Anterior cingulate cortex (tissue), 58 donors: ENCODE measurements around the gene MRPS18B.
A peak's percentile ranks its signal among the peaks of the same experiment; 100 is the strongest.

Experiments
- DNase-seq, 58 donors: peaks; one replicate each; lab custom pipeline; 2025; lab: John Stamatoyannopoulos, UW

MRPS18B gene

DNA sequence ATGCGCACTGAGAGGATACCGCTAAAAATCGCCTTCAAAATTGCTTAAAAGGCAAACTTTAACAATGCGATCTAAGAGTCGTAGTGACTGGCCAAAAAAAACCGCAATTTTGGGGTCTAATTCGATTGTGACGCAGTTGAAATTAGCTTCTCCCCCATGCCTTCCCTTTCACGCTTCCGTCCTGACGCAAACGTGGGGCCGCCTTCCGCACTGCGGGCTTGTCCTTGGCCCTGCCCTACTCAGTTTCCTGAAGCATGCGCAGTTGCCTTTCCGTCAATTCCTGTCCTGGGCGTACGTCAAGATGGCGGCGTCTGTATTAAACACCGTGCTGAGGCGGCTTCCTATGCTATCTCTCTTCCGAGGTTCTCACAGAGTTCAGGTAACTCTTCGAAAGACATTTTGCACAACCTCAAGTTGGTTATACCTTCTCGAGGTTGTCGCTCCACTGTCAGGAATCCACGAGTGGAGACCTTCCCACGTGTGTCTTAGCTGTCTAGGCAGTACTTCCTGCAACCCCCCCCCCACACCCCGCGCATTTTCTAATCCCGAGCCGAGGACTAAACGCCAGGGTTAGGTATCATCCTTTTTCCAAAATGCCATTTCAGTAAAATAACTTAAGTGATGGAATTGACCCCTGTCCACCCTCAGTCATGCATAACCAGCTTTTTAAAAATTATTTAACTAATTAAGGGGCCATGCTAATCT is at the start of gene MRPS18B:
Gene MRPS18B (plus strand): TSS at position 276 of the 705 bp plus-strand sequence. CDS start 26 bp downstream, at position 302.
- peak; percentile 79 to 99 (median 97) for DNase-seq

DNA sequence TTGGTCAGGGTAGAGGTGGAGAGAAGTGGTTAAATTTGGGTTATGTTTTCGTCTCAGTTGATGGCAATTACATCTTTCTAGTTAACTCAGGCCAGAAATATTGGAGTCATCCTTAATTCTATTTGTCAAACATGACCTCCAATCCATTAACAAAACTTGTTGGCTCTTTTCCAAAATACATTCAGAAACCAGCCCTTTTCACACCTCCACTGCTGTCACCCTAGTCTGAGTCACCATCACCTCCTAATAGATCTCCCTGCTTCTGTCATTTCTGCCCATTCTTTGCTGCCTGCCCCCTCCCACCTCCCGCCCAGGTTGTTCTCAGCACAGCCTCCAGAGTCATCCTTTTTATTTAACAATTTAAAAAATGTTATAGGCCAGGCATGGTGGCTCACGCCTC is 49.4 kb upstream of the MRPS18B start:
- DNase-seq: peak in 1 of 58 donors; percentile 24

DNA sequence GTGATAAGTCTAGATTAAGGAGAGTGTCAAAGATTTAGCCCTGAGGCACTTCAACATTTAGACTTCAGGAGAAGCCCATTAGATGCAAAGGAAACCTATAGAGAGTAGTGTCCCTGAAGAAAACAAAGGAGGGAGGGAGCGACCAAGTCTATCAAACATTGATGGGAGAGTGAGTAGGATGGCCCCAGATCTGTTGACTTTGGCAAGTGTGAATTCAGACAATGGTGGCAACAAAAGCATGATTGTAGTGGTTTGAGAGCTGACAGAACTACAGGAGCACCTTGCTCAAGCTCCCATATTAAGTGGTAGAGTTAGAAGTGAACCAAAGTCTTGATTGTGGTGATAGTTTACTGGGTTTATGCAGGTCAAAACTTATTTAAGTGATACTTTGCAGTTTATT is 47.4 kb upstream of the MRPS18B start:
- DNase-seq: no peak

DNA sequence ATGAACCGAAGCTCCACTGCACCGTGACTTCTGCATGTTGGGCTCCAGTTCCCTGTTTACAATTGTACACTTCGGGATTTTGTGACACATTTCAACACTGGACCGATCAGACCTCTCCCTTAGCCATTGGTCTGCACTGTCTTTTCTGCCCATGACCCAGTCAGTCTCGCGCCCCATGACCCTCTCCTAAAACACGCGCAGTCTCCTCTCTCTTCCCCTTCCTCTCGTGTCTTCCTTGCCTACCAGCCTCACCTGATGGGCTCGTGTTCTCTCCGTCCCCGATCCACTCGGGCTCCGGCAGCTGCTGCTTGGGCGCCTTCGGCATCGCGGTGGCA is 46.9 kb upstream of the MRPS18B start:
- peak in 11 of 58 donors; percentile 34 to 71 (median 64) for DNase-seq

DNA sequence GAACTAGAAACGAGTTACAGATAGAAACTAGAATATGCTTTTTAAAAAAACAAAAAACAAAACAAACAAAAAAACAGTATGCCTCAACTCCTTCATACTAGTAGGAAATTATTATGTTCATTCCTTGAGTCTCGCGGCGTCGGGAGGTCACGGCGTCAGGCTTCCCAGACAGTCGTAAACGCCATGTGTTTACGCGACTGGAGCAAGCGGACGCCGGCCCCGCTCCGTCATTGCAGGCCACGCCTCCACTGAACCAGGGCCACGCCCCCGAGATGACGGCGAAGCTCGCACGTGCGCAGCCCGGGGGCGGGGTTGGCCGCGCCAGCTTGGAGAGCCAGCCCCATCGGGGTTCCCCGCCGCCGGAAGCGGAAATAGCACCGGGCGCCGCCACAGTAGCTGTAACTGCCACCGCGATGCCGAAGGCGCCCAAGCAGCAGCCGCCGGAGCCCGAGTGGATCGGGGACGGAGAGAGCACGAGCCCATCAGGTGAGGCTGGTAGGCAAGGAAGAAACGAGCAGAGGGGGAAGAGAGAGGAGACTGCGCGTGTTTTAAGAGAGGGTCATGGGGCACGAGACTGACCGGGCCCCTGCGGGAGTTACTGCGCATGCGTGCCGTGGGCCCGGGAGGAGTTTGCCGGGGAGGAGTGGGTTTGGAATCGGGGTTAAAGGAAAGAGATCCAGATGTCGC is 46.4 kb upstream of the MRPS18B start, which contains the start of gene ABCF1:
Gene ABCF1 (plus strand): TSS at position 368 of the 687 bp plus-strand sequence. CDS start 46 bp downstream, at position 414.
- peak; percentile 79 to 99 (median 97) for DNase-seq

DNA sequence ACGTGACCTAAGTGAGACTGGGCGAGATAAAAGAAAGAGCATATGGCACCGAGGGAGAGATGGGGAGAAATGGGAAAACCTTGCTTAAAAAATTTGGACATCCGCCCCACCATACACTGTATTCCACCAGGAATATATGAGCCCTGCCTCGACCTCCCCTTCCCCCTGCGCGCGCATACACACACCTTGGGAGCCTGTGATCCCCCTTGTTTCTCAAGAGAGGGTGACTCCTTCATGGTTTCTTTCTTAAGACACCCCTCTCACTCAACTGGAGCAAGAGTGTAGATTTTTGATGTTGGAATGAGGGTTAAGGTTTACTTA is 45.9 kb upstream of the MRPS18B start:
- DNase-seq: peak in 1 of 58 donors; percentile 43

DNA sequence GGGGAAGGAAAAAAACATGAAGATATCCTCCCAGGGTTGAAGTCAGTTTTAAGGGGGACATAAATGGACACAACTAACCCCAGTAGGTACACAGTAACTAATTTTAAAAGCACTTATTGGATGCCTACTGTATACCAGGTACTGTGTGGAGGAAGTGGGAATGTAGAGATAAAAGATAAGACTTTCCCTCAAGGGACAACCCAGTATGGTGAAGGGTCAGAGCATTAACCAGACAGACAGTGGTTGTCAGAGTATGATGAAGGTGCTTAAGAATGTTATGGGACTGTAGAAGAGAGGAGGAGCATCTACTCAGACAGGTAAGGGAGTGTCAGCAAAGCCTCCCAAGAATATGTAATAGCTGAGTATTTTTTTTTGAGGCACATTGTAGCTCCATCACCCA is 45.5 kb upstream of the MRPS18B start:
- no peak for DNase-seq

DNA sequence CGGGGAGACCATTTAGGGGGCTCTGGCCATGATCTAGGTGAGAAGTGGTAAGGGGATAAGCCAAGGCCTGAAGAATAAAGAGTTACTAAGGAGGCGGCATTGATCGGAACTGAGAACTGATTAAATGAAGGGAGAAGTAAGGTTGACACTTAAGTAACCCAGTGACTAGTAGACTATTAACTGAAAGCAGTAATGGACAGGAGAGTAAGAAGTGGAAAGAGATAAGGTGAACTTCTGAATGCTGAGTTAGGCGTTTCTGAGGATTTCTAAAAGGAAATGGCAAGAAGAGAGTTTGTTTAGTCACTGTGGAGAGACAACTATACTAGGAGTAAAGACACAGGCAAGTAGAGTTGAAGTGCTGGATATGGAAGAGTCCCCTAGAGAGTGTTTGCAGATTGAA is 44.5 kb upstream of the MRPS18B start:
- DNase-seq: no peak

DNA sequence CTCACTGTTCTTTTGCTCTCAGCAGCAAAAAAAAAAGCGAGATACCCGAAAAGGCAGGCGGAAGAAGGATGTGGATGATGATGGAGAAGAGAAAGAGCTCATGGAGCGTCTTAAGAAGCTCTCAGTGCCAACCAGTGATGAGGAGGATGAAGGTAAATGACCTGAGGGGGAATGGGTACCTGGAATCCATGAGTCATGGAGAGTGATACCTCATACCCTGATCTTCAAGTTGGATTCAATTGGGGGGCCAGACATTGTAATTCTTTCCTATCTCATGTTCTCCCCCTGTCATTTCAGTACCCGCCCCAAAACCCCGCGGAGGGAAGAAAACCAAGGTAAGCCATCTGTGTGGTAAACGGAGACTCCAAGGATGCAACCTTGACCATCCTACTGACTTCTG is 39.6 kb upstream of the MRPS18B start:
- DNase-seq: no peak

DNA sequence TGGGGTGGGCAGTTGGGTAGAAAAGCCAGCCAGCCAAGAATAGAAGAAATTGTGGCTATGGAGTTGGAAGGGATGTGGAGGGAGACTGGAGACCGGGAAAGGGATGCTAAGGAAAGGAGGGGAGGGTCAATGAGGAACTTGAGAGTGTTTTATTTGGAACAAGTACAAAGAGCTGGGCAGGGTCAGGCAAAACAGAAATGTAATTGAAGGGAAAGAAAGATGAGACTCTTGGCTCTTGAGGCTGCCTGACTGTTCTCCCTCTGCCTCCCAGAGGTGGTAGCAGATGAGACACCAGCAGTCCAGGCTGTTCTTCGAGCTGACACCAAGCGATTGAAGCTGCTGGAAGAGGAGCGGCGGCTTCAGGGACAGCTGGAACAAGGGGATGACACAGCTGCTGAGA is 33.7 kb upstream of the MRPS18B start:
- no peak for DNase-seq

DNA sequence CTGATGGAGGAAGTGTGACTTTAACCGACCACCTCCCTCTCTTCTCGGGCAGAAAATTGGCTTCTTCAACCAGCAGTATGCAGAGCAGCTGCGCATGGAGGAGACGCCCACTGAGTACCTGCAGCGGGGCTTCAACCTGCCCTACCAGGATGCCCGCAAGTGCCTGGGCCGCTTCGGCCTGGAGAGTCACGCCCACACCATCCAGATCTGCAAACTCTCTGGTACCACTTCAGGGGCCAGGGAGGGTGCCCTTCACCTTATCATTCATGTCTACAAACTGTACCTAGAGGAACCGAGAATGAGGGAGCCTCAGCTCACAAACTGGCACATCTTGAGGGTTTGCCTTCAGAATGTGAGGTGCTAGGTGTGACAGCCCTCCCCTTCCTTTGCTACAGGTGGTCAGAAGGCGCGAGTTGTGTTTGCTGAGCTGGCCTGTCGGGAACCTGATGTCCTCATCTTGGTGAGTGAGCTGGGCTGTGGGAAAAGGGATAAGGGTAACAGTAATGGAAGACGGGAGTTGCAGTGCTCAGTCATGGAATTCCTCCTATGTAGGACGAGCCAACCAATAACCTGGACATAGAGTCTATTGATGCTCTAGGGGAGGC is 27.8 kb upstream of the MRPS18B start:
- DNase-seq: no peak

DNA sequence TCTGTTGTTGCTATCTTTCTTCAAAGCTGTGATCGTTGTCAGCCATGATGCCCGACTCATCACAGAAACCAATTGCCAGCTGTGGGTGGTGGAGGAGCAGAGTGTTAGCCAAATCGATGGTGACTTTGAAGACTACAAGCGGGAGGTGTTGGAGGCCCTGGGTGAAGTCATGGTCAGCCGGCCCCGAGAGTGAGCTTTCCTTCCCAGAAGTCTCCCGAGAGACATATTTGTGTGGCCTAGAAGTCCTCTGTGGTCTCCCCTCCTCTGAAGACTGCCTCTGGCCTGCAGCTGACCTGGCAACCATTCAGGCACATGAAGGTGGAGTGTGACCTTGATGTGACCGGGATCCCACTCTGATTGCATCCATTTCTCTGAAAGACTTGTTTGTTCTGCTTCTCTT is 27.1 kb upstream of the MRPS18B start:
- no peak for DNase-seq

DNA sequence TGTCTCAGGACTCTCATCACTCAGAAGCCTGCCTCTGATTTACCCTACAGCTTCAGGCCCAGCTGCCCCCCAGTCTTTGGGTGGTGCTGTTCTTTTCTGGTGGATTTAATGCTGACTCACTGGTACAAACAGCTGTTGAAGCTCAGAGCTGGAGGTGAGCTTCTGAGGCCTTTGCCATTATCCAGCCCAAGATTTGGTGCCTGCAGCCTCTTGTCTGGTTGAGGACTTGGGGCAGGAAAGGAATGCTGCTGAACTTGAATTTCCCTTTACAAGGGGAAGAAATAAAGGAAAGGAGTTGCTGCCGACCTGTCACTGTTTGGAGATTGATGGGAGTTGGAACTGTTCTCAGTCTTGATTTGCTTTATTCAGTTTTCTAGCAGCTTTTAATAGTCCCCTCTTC is 26.6 kb upstream of the MRPS18B start:
- no peak for DNase-seq

DNA sequence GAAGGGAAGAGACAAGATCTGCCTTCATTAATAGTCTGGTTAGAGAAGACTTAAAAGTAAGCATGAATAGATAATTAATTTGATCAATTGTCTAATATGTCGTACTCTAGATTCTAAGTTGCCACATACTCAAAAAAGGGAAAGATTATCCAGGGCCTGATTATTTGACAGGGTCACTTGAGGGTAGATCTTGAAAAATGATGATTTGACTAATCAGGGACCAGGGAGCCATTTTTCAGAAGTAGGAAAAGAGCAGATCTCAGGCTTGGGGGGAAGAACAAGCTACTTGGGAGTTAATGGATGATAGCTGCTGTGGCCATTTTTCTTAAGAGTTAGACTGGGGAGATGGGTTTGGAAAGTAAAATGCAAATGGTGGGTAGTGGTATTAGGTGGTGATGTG is 25.4 kb upstream of the MRPS18B start:
- DNase-seq: no peak

DNA sequence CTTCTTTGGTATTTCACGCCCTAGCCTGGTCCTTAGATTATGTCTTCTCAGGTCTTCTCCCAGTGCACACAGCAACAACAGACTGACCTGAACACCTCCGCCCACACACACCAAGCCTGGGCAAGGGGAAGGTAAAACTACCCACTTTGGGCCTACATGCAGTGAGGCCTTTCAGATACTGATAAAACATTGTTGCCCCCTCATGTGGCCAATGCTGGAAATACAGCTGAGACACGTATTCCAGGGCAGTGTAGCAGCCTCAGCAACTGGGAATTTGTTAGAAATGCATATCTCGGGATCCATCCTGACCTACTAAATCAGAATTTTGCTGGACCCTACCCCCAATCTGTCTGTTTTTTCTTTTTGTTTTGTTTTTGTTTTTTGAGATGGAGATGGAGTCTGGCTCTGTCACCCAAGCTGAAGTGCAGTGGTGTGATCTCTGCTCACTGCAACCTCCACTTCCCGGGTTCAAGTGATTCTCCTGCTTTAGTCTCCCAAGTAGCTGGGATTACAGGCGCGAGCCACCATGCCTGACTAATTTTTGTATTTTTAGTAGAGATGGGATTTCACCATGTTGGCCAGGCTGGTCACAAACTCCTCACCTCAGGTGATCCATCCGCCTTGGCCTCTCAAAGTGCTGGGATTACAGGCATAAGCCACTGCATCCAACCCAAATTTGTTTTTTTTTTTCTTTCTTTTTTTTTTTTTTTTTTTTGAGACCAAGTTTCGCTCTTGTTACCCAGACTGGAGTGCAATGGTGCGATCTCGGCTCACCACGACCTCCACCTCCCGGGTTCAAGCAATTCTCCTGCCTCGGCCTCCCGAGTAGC is 20.1 kb upstream of the MRPS18B start:
- DNase-seq: peak in 48 of 58 donors; percentile 8 to 83 (median 28)

DNA sequence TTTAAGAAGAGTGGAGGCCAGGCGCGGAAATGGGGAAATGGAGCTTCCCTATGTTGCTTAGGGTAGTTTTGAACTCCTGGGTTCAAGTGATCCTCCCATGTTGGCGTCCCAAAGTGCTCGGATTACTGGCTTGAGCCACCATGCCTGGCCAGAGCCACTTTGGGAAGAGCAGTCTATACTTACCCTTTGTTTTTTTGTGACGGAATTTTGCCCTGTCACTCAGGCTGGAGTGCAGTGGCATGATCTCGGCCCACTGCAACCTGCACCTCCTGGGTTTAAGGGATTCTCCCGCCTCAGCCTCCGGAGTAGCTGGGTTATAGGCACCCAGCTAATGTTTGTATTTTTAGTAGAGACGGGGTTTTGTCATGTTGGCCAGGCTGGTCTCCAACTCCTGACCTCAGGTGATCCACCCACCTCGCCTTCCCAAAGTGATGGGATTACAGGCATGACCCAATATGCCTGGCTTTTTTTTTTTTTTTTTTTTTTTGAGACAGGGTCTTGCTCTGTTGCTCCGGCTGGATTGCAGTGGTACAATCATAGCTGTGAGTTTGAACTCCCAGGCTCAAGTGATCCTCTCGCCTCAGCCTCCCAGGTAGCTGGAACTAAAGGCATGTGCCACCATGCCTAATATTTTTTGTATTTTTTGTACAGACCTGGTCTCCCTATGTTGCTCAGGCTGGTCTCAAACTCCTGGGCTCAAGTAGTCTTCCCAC is 18.6 kb upstream of the MRPS18B start:
- DNase-seq: no peak

DNA sequence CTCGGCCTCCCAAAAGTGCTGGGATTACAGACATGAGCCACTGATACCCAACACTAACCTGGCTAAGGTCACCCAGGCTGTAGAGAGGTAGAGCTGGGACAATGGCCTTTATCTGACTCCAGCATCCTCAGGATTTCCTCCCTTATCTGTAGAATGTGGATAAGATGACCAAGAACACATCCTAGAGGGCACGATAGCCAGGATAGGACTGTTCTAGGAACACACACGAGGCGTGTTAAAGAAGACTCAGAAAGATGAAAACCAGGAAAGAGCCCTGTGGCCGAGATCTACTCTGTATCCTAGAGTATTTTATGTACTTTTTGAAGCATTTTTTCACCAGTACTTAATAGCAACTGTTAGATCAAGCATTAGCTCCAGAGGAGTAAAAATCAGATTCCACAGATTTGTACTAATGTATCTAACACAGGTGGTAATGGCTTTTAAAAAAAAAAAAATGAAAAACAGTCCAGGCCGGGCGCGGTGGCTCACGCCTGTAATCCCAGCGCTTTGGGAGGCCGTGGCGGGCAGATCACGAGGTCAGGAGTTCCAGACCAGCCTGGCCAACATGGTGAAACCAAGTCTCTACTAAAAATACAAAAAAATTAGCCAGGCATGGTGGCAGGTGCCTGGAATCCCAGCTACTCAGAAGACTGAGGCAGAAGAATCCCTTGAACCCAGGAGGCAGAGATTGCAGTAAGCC is 17.9 kb upstream of the MRPS18B start:
- no peak for DNase-seq

DNA sequence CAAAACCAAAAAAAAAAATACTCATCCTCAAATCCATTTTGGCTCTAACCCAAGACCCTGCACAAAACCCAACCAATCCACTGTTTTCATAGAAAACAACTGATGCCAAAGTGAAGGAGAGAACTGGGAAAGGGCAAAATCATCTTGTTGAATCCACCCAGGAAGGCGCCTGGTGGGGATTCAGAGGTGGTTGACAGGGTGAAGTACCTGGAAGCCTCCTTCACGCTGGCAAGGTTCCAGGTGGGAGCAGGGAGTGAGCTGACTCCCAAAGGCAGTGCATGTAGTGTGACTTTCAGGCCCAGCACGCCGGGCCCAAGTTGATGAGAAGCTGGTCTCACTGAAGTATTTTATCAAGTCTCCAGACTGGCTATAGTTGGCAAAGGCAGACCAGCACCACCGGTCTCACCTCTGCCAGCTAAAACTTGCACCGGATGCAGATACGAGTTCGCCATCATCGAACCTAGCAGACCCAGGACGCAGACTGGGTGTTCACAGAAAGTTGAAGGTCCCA is 17.1 kb upstream of the MRPS18B start:
- peak in 6 of 58 donors; percentile 11 to 51 (median 18) for DNase-seq

DNA sequence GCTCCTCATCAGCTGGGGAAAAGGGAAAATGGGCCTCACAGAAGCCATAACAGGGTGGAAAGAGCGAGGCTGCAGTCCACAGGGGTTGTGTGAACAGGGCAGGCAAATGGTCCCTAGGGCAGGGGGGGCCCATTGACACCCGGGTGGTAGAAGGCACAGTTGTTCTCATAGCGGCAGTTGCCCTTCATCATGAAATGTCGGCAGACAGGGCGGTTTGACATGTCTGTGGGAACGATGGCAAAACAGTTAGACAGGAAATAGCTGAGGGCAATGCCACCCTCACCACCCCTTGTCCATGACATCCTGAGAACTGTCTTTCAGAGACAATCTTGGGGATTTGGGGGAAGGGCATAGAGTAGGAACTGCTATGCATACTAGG is 16.2 kb upstream of the MRPS18B start:
- no peak for DNase-seq
